ENCODE data around the gene ATG9B.

- TF ChIP-seq CTCF (IDR thresholded peaks at IDR 0.05) (no peak), POLR2A (IDR thresholded peaks at IDR 0.05) (no peak), POLR2AphosphoS5 (IDR thresholded peaks at IDR 0.05) (no peak), EP300 (IDR thresholded peaks at IDR 0.05) (no peak)
Observed at GRCh38 chr7:151034312-151035025, 10.2 kb upstream of the ATG9B start.

All from suprapubic skin (tissue), 4 donors.